Effector memory CD8-positive, alpha-beta T cell (primary cell): ENCODE measurements around the gene DVL1.

Experiments used
- ATAC-seq: fragments of 150-1000 bp; cut with Tn5 transposase; replicated peaks from 2 replicates; pipeline ENCODE4 v1.10.0; 2021; ENCODE audit warnings: mild to moderate bottlenecking, moderate library complexity
- DNase-seq, 3 experiments: peaks; one replicate each; pipeline ENCODE4 v3.0.0; 2021
- H3K27ac Mint-ChIP-seq, 2 donors: one replicate each; pipeline ENCODE4 v1.8.0; 2022; ENCODE audit warnings: mild to moderate bottlenecking in 2 of 2, mixed read lengths in 2 of 2, moderate library complexity in 2 of 2
- H3K27me3 Mint-ChIP-seq, 2 donors: one replicate each; pipeline ENCODE4 v1.8.0; 2022; ENCODE audit warnings: mixed read lengths in 2 of 2
- H3K36me3 Mint-ChIP-seq: one replicate; pipeline ENCODE4 v1.8.0; 2022; ENCODE audit warnings: mild to moderate bottlenecking, moderate library complexity, mixed read lengths; ENCODE audit not compliant: insufficient read depth
- H3K4me1 Mint-ChIP-seq, 2 donors: one replicate each; pipeline ENCODE4 v1.8.0; 2022; ENCODE audit warnings: low read depth in 2 of 2, mixed read lengths in 2 of 2
- H3K4me3 Mint-ChIP-seq, 2 donors: one replicate each; pipeline ENCODE4 v1.8.0; 2022; ENCODE audit warnings: mild to moderate bottlenecking in 2 of 2, mixed read lengths in 2 of 2, moderate library complexity in 2 of 2
- H3K9me3 Mint-ChIP-seq, 2 donors: one replicate each; pipeline ENCODE4 v1.8.0; 2022; ENCODE audit warnings: mixed read lengths in 2 of 2

DVL1 gene

GRCh38 chr1:1302006-1302430 is 47.2 kb downstream of the DVL1 start:
- DNase-seq (no peak), ATAC-seq (no peak)
- H3K27ac Mint-ChIP-seq = no peak overlapping the region
- no peaks in the 10 kb centered on the region for H3K9me3 Mint-ChIP-seq
- H3K36me3 Mint-ChIP-seq = peaks cover 5% of the 10 kb centered on the region
- H3K4me1 Mint-ChIP-seq = peaks cover 14 to 18% of the 10 kb centered on the region in 2 donors
- H3K4me3 Mint-ChIP-seq = no peak overlapping the region
- H3K27me3 Mint-ChIP-seq = no peaks in the 10 kb centered on the region

DNA sequence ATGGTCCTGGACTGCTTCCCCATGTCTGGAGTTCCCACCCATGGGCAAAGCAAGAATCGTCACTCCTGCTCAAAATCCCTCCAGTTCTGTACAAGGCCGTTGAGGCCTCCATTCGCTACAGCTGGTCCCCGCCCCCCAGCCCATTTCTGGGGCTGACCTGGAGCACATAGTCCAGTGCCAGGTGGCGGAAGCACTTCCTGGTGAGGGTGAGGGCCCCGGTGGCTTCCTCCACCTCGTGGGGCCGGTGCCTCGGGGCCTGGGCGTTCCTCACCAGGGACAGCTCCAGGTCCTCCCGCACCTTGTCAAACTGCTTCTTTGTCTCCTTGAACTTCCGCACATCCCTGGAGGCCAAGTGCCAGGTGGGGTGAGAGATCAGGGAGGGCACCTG is 48.9 kb downstream of the DVL1 start:
- Mint-ChIP-seq H3K4me1 (peaks cover 0 to 4% of the 10 kb centered on the region in 2 donors), H3K27me3 (no peaks in the 10 kb centered on the region), H3K9me3 (no peaks in the 10 kb centered on the region), H3K36me3 (no peaks in the 10 kb centered on the region), H3K27ac (no peak overlapping the region), H3K4me3 (no peak overlapping the region)
- DNase-seq = no peak
- ATAC-seq = no peak

GRCh38 chr1:1299686-1300351 is 49.4 kb downstream of the DVL1 start:
- H3K4me1 Mint-ChIP-seq = peaks cover 0 to 3% of the 10 kb centered on the region in 2 donors
- H3K27me3 Mint-ChIP-seq = no peaks in the 10 kb centered on the region
- no peak for DNase-seq
- H3K4me3 Mint-ChIP-seq = no peak overlapping the region
- H3K27ac Mint-ChIP-seq = no peak overlapping the region
- H3K36me3 Mint-ChIP-seq = no peaks in the 10 kb centered on the region
- ATAC-seq = peak; percentile 65
- no peaks in the 10 kb centered on the region for H3K9me3 Mint-ChIP-seq

GRCh38 chr1:1298861-1299685 is 50.1 kb downstream of the DVL1 start:
- Mint-ChIP-seq H3K27me3 (no peaks in the 10 kb centered on the region), H3K36me3 (no peaks in the 10 kb centered on the region), H3K27ac (no peak overlapping the region), H3K9me3 (no peaks in the 10 kb centered on the region), H3K4me3 (no peak overlapping the region), H3K4me1 (no peaks in the 10 kb centered on the region)
- ATAC-seq = no peak
- no peak for DNase-seq

GRCh38 chr1:1297802-1298424 is 51.3 kb downstream of the DVL1 start:
- no peaks in the 10 kb centered on the region for H3K27me3 Mint-ChIP-seq
- no peak overlapping the region for H3K4me3 Mint-ChIP-seq
- no peaks in the 10 kb centered on the region for H3K4me1 Mint-ChIP-seq
- no peaks in the 10 kb centered on the region for H3K36me3 Mint-ChIP-seq
- ATAC-seq (no peak), DNase-seq (no peak)
- H3K27ac Mint-ChIP-seq = no peak overlapping the region
- H3K9me3 Mint-ChIP-seq = no peaks in the 10 kb centered on the region

- DNase-seq = no peak
- Mint-ChIP-seq H3K4me3 (no peak overlapping the region), H3K27me3 (no peaks in the 10 kb centered on the region), H3K4me1 (no peaks in the 10 kb centered on the region), H3K36me3 (peaks cover 4% of the 10 kb centered on the region), H3K27ac (no peak overlapping the region), H3K9me3 (no peaks in the 10 kb centered on the region)
- ATAC-seq = no peak
Measured at GRCh38 chr1:1296070-1297061, 52.9 kb downstream of the DVL1 start.

GRCh38 chr1:1295154-1295923 is 53.9 kb downstream of the DVL1 start:
- Mint-ChIP-seq H3K4me3 (no peak overlapping the region), H3K36me3 (peaks cover 4% of the 10 kb centered on the region), H3K9me3 (no peaks in the 10 kb centered on the region), H3K27ac (no peak overlapping the region), H3K4me1 (peaks cover 0 to 3% of the 10 kb centered on the region in 2 donors), H3K27me3 (no peaks in the 10 kb centered on the region)
- ATAC-seq (no peak), DNase-seq (no peak)

DNA sequence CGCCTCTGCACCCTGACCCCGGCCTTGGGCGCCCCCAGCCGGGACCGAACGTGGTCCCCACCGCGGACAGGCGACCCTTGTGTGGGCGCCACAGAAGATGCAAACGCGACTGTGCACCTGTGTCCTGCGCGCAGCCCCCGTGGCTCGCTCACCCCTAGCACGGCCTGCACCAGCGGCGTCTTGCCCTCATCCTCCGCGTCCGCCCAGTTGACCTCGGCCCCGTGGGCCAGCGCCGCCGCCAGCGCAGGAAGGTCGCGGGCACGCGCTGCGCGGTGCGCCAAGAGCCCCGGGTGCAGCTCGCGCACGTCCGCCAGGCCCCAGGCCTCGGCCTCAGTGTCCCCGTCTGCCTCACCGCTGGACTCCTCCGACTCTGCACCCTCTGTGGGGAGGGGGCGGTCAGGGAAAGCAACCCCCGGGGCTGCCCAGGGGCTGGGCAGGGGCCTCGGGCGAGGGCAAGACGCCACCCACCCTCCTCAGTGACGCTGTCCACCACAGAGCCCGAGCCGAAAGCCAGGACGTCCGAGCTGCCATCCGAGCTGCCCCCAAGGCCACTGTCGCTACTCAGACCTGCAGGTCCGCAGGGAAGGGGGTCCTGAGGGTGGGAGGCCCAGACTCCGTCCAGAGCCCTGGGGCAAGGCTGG is 54.8 kb downstream of the DVL1 start:
- ATAC-seq (no peak), DNase-seq (no peak)
- Mint-ChIP-seq H3K27me3 (no peaks in the 10 kb centered on the region), H3K36me3 (peaks cover 4% of the 10 kb centered on the region), H3K27ac (no peak overlapping the region), H3K4me1 (peaks cover 0 to 5% of the 10 kb centered on the region in 2 donors), H3K9me3 (no peaks in the 10 kb centered on the region), H3K4me3 (no peak overlapping the region)

DNA sequence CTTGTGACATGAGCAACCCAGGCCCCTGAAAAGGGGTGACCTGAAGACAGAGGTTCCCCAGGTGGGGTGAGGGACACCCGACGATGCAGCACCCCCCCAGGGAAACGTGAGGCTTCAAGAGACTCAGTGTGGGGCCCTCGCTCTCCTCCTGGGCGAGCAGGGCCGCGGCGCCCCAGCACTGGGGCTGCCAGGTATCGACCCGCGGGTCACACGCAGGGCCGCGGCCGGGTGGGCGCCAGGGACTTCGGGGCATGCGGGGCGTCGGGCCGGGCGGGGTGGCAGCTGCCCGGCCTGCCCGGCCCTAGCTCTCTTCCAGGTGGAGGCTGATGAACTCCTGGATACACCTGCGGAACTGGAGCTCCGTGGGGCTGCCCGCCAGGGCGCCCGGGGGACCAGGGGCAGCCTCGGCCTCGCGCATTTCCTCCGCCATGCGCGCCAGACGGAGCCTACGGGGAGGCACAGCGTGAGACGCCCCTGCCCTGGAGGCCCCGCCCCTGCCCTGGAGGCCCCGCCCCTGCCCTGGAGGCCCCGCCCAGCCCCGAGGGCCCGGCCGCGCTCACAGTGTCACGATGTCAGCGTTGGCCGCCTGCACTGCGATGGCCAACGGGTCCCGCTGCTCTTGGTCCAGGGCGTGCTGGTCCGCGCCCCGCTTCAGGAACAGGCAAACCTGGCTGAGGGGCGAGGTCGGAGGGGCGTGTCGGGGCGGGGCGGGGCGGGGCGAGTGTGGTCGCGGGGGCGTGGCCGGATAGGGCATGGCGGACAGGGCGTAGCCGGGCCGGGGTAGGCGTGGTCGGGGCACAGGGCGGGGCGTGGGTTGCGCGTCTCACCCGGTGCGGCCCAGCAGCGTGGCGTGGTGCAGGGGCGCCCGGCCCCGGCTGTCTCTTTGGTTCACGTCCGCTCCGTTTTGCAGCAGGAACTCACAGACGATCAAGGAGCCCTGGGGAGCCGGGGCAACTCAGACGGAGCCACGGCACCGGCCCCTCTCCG is 55.7 kb downstream of the DVL1 start:
- H3K27ac Mint-ChIP-seq = no peak overlapping the region
- H3K9me3 Mint-ChIP-seq = no peaks in the 10 kb centered on the region
- no peak for DNase-seq
- H3K36me3 Mint-ChIP-seq = peaks cover 4% of the 10 kb centered on the region
- peaks cover 0 to 5% of the 10 kb centered on the region in 2 donors for H3K4me1 Mint-ChIP-seq
- no peak for ATAC-seq
- H3K4me3 Mint-ChIP-seq = no peak overlapping the region
- H3K27me3 Mint-ChIP-seq = no peaks in the 10 kb centered on the region

DNA sequence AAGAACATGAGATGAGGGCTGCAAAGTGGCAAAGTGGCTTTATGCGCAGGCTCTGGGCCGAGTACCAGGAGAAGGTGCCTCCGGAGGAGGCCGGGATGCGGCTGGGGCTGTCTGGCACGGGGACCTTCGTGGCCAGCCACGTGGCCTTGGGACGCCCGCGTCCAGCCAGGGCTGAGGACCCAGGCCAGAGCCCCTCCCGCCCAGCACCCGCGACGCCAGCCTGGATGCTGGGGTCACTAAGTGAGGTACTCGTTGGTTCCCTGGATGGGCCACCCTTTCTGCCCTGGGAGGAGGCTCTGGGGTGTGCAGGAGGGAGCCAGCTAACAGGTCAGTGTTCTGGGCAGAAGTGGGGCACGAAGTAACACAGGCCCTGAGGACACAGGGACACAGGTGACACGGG is 56.4 kb downstream of the DVL1 start:
- ATAC-seq = no peak
- no peak overlapping the region for H3K27ac Mint-ChIP-seq
- H3K36me3 Mint-ChIP-seq = peaks cover 4% of the 10 kb centered on the region
- no peak overlapping the region for H3K4me3 Mint-ChIP-seq
- no peaks in the 10 kb centered on the region for H3K9me3 Mint-ChIP-seq
- no peak for DNase-seq
- H3K4me1 Mint-ChIP-seq = peaks cover 0 to 5% of the 10 kb centered on the region in 2 donors
- H3K27me3 Mint-ChIP-seq = no peaks in the 10 kb centered on the region

DNA sequence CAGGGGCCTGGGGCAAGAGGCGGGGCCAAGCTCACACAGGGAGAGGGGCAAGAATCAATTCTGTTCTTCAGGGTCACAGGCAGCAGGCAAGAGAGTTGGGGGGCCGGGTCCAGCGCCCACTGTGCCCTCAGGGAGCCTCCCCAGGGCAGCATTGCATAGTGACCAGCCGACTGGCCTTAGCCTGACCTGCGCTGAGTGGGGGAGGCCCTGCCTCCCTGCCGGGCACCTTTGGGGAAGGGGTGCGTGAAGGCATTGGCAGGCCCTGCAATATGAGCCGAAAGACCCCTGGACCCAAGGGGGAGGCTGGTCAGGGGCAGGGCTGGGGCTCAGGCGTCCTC is 56.8 kb downstream of the DVL1 start:
- ATAC-seq (no peak), DNase-seq (no peak)
- H3K9me3 Mint-ChIP-seq = no peaks in the 10 kb centered on the region
- peak overlapping the region in 1 of 2 donors; percentile 67 for H3K27ac Mint-ChIP-seq
- peaks cover 4% of the 10 kb centered on the region for H3K36me3 Mint-ChIP-seq
- H3K4me3 Mint-ChIP-seq = no peak overlapping the region
- no peaks in the 10 kb centered on the region for H3K27me3 Mint-ChIP-seq
- peaks cover 0 to 5% of the 10 kb centered on the region in 2 donors for H3K4me1 Mint-ChIP-seq
